PC-9 (cell line): Measurements from ENCODE around the gene ASB3. TPM values are rescaled to one million over a fixed set of nuclear protein-coding genes. Genes with fewer than 3 reads are reported as not detected.

Experiments
- BruUV-seq: library from RNA; stranded (reverse); fragments of 400-500 nt; replicated peaks from 2 replicates; lab custom pipeline; 2021; lab: Mats Ljungman, UMichigan
- CTCF ChIA-PET: fragments of 300-600 bp; sonication (Branson Sonifier 250); formaldehyde crosslinking; loops from one replicate; lab custom pipeline; 2022; ENCODE audit warnings: antibody characterized with exemption; lab: Charles Lee
- POLR2A ChIA-PET: fragments of 300-600 bp; sonication (Branson Sonifier 250); formaldehyde crosslinking; loops from one replicate; lab custom pipeline; 2022; ENCODE audit warnings: antibody characterized with exemption; ENCODE audit not compliant: unreplicated experiment; lab: Charles Lee
- DNase-seq, 2 experiments: peaks; one replicate each; pipeline versions ENCODE4 v3.0.0 to v3.0.0-alpha.2; 2015 to 2022; ENCODE audit warnings: mixed read lengths in 1 of 2
- H2AFZ ChIP-seq: fragments of 200-600 bp; sonication (generic); 2 replicates; pipeline ENCODE4 v1.8.1; 2017; ENCODE audit warnings: antibody characterized with exemption
- H3F3A ChIP-seq: fragments of 200-600 bp; sonication (generic); 2 replicates; pipeline ENCODE4 v1.8.1; 2017; ENCODE audit warnings: antibody characterized with exemption, mild to moderate bottlenecking, low read depth; ENCODE audit not compliant: insufficient read depth
- H3K27ac ChIP-seq: fragments of 200-600 bp; sonication (generic); 2 replicates; pipeline ENCODE4 v1.6.1; 2016; ENCODE audit warnings: mixed run types
- H3K27me3 ChIP-seq: fragments of 200-600 bp; sonication (generic); 2 replicates; pipeline ENCODE4 v1.6.1; 2016; ENCODE audit warnings: low read depth, mixed run types; ENCODE audit not compliant: insufficient read depth
- H3K36me3 ChIP-seq: fragments of 200-600 bp; sonication (generic); 2 replicates; pipeline ENCODE4 v1.6.1; 2016; ENCODE audit warnings: low read depth, mixed run types
- H3K4me1 ChIP-seq: fragments of 200-600 bp; sonication (generic); replicated peaks from 2 replicates; pipeline ENCODE4 v1.6.1; 2016; ENCODE audit warnings: mixed run types; ENCODE audit not compliant: insufficient read depth
- H3K4me2 ChIP-seq: fragments of 200-600 bp; sonication (generic); 2 replicates; pipeline ENCODE4 v1.6.1; 2017; ENCODE audit warnings: mixed run types
- H3K4me3 ChIP-seq: fragments of 200-600 bp; sonication (generic); 2 replicates; pipeline ENCODE4 v1.6.1; 2016; ENCODE audit warnings: mixed run types
- H3K79me2 ChIP-seq: fragments of 200-600 bp; sonication (generic); 2 replicates; pipeline ENCODE4 v1.6.1; 2017; ENCODE audit warnings: low read depth, mixed run types
- H3K9me2 ChIP-seq: fragments of 200-600 bp; sonication (generic); 2 replicates; pipeline ENCODE4 v1.8.1; 2017; ENCODE audit warnings: mild to moderate bottlenecking; ENCODE audit not compliant: insufficient read depth
- H3K9me3 ChIP-seq: fragments of 200-600 bp; sonication (generic); 2 replicates; pipeline ENCODE4 v1.8.1; 2016; ENCODE audit warnings: low read depth; ENCODE audit not compliant: insufficient read depth
- H4K20me1 ChIP-seq: fragments of 200-600 bp; sonication (generic); 2 replicates; pipeline ENCODE4 v1.8.1; 2017; ENCODE audit not compliant: insufficient read depth
- EZH2 ChIP-seq: fragments of 200-600 bp; sonication (generic); IDR thresholded peaks from 2 replicates; pipeline ENCODE4 v1.8.0; 2017; ENCODE audit warnings: antibody characterized with exemption, low read depth
- intact Hi-C: fragments of 100-400 bp; cut with micrococcal nuclease; formaldehyde crosslinking; loops from one replicate; pipeline ENCODE4 v1.10.0; 2022; ENCODE audit not compliant: unreplicated experiment
- total RNA-seq: library from RNA; stranded (reverse); gene quantifications from 2 replicates; pipeline ENCODE4 v1.2.3, GENCODE V29; 2021
- TF ChIP-seq, protein P1 (sequence below): fragments of 200-600 bp; sonication (generic); conservative IDR thresholded peaks from 2 replicates; pipeline ENCODE4 v1.6.1; 2017; ENCODE audit warnings: mixed run types, antibody characterized with exemption, mild to moderate bottlenecking, moderate library complexity

ASB3 gene
- total RNA-seq, 1 experiment from 2014 or later: 27.7 TPM

DNA sequence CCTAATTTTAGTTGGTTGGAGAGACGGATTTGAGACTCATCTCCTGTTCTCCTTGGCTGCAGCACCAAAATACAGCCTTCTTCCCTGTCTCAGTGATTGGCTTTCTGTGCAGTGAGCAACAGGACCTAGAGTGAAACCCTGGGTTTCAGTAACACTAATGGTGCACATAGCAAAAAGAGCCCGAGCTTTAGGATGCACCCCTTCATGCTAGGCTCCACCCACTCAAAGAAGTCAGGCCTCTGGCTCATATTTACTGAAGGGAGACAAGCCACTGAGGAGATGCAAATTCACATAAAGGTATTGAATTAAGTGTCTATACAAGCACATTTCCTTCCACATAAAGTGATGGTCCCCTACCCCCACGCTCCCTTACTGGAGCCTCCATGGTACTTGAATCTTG lies 151.1 kb downstream of the ASB3 start:
- no peaks in the 10 kb centered on the region for H3F3A ChIP-seq
- no peaks in the 10 kb centered on the region for H3K79me2 ChIP-seq
- no peaks in the 10 kb centered on the region for H3K9me3 ChIP-seq
- no peak overlapping the region for H2AFZ ChIP-seq
- H3K36me3 ChIP-seq: no peaks in the 10 kb centered on the region
- no peak for DNase-seq
- BruUV-seq: no TSS peak
- no peak overlapping the region for H3K4me3 ChIP-seq
- ChIA-PET POLR2A (no interaction called here), CTCF (no interaction called here)
- intact Hi-C loops: no loop called here
- no peaks in the 10 kb centered on the region for H3K9me2 ChIP-seq
- H3K4me1 ChIP-seq: no peaks in the 10 kb centered on the region
- no peak overlapping the region for H3K4me2 ChIP-seq
- no peaks in the 10 kb centered on the region for H4K20me1 ChIP-seq
- H3K27me3 ChIP-seq: no peaks in the 10 kb centered on the region
- H3K27ac ChIP-seq: no peak overlapping the region
- TF ChIP-seq EZH2: no peak
- TF ChIP-seq, protein P1, sequence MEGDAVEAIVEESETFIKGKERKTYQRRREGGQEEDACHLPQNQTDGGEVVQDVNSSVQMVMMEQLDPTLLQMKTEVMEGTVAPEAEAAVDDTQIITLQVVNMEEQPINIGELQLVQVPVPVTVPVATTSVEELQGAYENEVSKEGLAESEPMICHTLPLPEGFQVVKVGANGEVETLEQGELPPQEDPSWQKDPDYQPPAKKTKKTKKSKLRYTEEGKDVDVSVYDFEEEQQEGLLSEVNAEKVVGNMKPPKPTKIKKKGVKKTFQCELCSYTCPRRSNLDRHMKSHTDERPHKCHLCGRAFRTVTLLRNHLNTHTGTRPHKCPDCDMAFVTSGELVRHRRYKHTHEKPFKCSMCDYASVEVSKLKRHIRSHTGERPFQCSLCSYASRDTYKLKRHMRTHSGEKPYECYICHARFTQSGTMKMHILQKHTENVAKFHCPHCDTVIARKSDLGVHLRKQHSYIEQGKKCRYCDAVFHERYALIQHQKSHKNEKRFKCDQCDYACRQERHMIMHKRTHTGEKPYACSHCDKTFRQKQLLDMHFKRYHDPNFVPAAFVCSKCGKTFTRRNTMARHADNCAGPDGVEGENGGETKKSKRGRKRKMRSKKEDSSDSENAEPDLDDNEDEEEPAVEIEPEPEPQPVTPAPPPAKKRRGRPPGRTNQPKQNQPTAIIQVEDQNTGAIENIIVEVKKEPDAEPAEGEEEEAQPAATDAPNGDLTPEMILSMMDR: no peak

DNA sequence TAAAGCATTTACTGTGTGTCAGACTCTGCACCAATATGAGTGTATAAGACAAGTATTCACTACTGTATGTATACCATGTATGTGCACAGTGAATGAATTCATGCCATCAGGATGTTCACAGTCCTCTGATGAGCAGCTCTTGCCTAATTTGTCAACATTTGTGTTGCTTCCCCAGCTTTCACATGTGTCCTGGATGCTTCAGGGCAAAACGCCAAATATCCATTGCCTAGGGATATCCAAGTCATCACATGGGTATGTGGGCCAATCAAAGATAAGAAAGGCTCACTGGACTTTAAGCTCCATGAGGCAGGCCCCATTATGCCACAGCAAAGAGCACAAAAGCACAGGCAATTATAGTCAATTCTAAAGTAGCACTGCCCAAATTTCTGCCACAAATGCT lies 153.3 kb downstream of the ASB3 start:
- POLR2A ChIA-PET: no interaction called here
- TF ChIP-seq, protein P1: no peak
- no peak for TF ChIP-seq EZH2
- BruUV-seq: no TSS peak

DNA sequence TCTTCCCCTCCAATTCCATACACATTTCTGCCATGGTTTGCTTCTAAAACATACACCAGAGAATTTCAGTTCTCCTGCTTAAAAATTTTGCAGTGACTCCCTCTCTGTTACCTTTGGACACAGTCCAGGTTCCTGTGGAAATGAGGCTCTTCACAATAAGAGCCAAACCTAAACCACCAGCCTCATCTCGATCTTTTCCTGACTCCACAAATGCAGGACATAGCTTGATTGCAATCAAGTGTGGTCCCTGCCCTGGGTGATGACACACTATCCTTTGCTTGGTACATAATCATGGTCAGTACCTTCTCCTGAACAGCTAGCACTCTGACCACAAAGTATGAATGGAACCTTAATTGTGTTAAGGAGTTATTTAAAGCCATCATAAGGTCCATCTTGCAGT lies 154.0 kb downstream of the ASB3 start:
- Histone ChIP-seq H3K4me3 (no peak overlapping the region), H3K9me3 (no peaks in the 10 kb centered on the region), H3K9me2 (no peaks in the 10 kb centered on the region), H3F3A (no peaks in the 10 kb centered on the region), H4K20me1 (no peaks in the 10 kb centered on the region), H2AFZ (no peak overlapping the region; the same call in 1 of the 2 replicates), H3K27ac (no peak overlapping the region), H3K4me2 (no peak overlapping the region), H3K36me3 (no peaks in the 10 kb centered on the region), H3K4me1 (no peaks in the 10 kb centered on the region), H3K79me2 (no peaks in the 10 kb centered on the region), H3K27me3 (no peaks in the 10 kb centered on the region)
- intact Hi-C loops: no loop called here
- no peak for DNase-seq
- ChIA-PET CTCF (no interaction called here), POLR2A (interaction anchor here (0.7 kb wide), 1 partner anchor 15 kb away, joined by 5 read pairs; no protein-coding TSS in a partner anchor)
- BruUV-seq: no TSS peak
- TF ChIP-seq EZH2: no peak
- TF ChIP-seq, protein P1: no peak

More for the DNA sequence above, 153.3 kb downstream of the ASB3 start:
- Histone ChIP-seq H3K9me2 (no peaks in the 10 kb centered on the region), H3K27me3 (no peaks in the 10 kb centered on the region), H3F3A (no peaks in the 10 kb centered on the region), H3K9me3 (no peaks in the 10 kb centered on the region), H3K27ac (no peak overlapping the region), H4K20me1 (no peaks in the 10 kb centered on the region), H3K36me3 (no peaks in the 10 kb centered on the region), H3K4me2 (no peak overlapping the region), H2AFZ (no peak overlapping the region), H3K4me1 (no peaks in the 10 kb centered on the region), H3K79me2 (no peaks in the 10 kb centered on the region), H3K4me3 (no peak overlapping the region)
- intact Hi-C loops: no loop called here
- CTCF ChIA-PET: no interaction called here
- peak; percentile 3 to 39 for DNase-seq
